Measurements from ENCODE around the gene PLCD3.
"Not testable (repeated sequence)": the region's sequence is repeated elsewhere in the genome, so short reads cannot be mapped to it uniquely, and the experiment has no call there.

Gene PLCD3

DNA sequence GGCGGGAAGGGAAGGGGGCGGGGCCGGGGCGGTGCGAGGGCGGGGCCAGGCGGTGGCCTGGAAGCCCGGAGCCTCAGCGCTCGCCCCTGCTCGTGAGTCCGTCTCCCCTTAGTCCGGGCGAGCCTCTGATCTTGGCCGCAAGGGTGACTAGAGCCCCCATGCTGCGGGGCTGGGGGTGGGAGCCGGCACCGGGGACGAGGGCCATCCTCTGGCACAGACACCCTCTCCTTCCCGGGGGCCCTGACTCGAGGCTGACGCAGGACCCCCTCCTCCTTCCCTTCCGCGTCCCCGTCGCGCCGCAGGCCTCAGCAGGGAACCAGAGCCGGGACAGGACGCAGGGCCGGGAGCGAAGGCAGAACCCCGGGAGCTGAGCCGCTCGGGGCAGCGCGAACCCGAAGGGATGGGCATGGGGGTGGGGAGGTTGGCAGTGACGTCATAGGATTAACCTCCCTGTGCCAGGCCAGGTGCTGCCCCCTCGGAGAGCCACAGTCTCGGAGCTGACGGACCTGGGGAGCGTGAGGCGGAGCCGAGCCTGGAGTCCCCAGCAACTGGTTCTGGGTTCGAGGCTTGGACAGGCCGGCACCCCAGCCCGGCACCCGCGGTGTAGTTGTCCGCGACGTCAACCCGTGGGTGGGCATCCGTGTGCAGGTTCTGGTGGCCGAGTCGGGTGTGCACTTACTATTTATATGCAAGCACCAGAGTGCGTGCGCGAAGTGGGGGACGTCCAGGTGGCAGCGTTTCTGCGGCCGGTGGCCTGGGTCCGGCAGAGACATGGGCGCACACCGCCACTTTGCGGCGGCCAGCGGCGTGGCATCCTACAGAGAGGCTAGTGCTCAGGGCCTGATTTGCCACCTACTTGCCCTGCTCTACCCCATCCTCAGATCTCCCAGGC lies 503 bp upstream of the PLCD3 start:
- no peak for FAIRE-seq

DNA sequence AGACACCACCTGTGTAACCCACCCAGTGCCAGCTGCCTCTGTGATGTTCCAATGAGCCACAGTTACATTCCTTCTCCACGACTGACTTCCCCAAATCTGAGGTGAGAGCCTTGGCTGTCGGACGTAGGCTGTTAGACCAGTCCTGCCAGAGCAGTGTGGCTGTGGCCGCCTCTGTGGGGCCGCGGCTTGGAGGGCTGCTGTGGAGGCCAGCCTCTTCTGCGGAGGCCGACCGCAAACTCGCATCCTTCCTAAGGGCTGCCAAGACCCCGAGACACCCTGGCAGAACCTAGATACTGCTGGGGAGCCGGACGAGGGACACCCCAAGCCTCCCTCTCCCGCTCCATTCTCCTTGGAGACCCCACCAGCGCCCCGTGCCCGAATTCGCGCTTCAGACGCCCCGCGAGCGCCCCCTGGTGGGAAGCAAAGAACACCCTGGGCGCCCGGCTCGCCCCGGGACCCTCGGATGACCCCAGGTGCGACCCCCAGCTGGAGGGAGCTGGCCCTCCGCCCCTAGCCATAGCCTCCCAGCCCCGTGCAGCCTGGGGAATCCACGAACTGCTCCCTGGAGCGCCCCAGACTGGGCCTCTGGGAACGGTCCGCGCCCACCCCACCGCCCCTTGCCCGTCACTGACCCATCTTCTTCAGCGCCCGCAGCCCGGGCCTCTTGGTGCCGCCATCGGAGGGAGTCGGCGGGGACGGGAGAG lies 547 bp downstream of the PLCD3 start:
- no peak for FAIRE-seq

DNA sequence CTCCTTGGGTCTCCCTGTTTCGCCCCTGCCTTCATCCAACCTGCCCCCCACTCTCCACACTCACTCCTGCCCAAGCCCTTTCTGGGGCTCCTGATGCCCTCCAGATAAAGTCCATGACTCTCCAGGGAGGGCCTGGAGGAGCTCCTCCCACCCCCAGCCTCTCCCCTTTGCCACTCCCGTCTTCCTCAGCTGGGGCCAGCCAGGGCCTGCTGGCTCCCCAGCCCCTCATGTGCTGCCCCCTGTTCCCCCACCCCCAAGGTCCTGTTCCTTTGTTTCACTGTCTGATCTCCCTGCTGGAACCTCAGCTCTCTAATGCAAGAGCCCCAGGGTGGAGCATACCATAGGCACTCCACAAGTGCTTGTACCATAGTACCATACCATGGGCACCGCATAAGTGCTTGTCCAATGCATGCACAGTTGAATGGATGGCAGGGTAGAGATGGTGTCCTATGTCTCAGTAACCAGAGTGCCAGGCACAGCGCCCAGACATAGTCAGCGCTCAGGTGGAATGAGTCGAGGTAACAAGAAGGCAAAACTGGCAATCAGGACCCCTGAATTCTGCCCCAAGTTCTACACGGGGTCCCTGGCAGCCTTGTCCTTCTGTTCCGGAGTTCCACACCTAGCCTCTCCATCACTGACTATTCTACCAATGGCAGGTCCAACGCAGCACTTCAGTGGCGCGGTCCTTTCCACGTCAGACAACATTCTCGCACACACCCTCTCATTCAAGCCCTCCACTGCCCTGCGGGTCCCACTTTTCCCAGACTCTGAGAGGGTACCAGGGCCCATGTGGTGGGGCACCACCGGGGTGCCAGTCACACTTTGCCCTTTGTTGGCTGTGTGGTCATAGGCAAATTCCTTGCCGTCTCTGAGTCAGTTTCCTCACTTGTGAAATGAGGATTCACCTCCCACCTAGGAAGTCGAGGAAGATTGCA lies 1.4 kb downstream of the PLCD3 start:
- no peak for FAIRE-seq

DNA sequence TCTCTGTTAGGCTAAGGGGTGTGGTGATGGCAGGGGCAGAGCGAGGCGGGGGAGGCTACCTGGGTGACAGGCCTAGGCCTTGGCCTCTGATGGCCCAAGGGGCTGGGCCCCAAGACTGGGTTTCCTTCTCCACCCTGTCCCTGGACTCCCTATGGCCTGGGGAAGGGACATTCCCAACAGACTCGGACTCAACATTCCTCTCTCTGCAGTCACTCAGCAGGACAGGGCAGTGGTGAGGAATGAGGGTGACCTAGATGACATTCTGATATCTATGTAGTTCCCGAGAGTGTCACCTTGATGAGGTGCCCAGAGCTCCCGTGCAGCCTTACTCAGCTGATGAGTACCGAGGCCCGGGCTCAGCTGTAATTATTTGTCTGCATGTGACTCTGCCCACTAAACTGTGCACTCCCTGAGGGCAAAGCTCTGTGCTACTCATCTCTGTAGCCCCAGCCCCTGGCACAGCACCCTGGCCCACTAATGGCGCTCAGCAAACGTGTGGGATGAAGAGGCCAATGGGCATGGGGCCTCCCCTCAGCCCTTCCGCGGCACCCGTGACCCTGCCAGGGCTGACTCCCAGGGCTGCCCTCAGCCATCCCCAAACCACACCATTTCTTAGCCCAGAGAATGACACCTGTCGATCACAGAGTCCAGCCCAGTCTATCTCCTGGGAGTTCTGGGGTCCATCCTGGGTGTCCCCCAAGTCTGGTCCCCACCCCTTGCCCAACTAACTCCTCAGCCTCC lies 2.2 kb downstream of the PLCD3 start:
- no peak for FAIRE-seq

DNA sequence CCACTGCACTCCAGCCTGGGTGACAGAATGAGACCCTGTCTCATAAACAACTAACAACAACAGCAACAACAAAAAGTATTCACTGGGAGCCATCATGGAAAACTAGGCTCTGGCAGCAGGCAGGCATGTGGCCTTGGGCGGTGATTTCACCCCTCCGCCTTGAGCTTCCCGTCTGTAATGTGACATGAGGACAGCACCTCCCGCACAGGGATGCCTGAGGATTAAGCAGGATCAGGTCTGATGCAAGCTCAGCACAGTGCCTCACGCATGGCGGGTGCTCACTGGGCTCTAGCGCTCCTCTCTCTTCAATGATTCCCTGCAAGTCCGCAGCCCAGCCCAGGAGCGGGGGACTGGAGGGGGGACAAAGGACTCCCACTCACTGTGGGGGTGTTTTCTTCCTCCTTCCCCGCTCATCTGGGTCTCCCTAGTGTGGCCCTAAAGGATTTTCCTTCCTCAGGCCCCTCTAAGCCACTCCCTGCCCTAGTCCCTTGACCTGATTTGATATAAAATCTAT lies 2.8 kb downstream of the PLCD3 start:
- FAIRE-seq: no peak

DNA sequence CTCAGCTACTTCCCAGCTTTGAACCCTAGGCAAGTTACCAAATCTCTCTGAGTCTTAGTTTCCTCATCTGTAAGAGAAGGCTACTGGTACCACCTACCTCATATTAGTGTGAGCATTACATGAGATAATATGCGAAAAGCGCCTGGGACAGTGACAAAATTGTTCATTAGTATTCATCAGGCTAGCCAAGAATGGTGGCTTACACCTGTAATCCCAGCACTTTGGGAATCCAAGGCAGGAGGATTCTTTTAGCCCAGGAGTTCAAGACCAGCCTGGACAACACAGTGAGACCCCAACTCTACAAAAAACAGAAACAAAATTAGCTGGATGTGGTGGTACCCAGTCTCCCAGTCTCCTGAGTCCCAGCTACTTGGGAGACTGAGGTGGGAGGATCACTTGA lies 3.3 kb downstream of the PLCD3 start:
- FAIRE-seq: no peak

DNA sequence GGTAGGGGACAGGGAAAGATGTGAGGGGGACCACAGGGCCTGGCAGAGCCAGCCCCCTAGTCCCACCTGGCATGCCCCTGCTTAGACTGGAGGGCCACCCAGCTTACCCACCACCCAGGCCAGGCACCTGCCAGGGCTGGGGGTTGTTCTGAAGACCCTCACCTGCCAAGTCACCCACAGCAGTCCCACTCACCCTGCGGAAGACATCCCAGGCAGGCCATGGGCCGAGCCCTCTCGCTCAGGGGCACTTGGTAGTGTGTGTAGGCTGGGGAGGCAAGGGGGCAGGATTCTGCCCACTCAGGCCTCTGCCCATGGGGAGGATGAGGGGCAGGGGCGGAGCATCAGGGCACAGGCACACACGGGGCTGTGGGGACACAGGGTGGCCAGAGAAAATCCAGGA lies 4.0 kb downstream of the PLCD3 start:
- FAIRE-seq: no peak

DNA sequence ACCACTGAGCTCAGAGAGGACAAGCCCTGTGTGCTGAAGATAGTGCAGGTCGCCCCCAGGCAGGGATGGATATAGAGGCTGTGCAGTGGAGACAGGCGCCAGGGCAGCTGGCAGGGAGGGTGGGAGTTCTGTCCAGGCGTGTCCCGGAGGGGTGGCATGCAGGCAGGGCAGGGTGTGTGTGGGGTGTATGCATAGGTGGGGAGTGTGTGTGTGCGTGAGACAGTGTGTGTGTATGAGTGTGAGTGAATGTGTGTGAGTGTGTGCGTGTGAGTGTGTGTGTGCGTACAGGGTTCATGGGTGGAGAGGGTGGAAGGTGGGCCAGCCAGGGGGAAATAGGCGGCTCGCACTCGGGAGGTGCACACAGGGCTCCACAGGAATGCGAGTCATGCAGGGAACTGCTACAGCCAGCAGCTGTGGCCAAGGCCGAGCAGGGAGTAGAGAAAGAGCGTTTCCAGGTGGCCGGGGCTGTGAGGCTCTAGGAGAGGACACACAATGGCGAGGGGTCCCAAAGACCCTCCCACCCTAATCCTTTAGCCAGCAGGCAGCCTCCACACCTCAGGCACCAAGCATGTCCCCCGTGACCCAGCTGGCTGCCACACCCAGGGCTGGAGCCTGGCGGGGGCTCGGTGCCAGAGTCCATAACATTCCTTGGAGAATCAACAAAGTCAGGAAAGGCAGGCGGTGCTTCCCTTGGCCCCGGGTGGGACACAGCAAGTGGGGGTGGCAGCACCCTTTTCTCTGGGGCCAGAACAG lies 4.6 kb downstream of the PLCD3 start:
- FAIRE-seq: no peak

DNA sequence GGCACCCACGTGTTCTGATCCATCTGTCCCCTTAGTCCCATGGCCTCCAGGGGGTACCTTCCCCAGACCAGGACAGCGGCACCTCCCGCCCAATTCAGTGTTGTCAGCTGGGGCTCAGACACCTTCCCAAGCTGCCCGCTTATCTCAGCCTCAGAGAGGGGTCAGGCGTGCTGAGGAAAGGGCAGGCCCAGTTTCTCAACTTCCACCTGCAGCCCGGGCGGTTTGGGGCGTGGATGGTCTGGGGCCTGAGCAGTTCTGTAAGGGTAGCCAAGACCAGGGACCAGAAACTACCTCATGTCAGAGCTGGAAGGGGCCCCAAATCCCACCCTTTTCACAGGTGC lies 5.1 kb downstream of the PLCD3 start:
- FAIRE-seq: no peak

DNA sequence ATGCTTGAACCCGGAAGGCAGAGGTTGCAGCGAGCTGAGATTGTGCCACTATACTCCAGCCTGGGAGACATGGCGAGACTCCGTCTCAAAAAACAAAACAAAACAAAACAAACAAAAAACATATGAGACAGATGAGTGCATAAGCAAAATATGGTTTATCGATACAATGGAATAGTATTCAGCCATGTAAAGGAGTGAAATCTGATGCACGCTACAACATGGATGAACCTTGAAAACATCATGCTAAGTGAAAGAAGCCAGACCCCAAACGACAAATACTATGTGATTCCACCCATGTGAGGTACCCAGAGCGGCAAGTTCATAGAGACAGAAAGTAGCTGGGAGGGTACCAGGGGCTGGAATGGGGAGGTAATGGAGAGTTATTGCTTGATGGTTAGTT lies 6.8 kb downstream of the PLCD3 start:
- no peak for FAIRE-seq

DNA sequence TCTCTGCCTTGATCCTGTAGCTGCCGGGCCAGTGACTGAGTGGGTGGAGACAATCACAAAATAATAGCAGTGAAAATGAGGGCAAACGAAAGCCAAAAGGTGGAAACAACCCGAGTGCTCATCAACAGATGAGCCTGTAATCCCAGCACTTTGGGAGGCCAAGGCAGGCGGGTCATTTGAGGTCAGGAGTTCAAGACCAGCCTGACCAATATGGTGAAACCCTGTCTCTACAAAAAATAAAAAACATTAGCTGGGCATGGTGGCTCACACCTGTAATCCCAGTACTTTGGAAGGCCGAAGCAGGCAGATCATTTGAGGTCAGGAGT lies 7.6 kb downstream of the PLCD3 start:
- not testable (repeated sequence) for FAIRE-seq

DNA sequence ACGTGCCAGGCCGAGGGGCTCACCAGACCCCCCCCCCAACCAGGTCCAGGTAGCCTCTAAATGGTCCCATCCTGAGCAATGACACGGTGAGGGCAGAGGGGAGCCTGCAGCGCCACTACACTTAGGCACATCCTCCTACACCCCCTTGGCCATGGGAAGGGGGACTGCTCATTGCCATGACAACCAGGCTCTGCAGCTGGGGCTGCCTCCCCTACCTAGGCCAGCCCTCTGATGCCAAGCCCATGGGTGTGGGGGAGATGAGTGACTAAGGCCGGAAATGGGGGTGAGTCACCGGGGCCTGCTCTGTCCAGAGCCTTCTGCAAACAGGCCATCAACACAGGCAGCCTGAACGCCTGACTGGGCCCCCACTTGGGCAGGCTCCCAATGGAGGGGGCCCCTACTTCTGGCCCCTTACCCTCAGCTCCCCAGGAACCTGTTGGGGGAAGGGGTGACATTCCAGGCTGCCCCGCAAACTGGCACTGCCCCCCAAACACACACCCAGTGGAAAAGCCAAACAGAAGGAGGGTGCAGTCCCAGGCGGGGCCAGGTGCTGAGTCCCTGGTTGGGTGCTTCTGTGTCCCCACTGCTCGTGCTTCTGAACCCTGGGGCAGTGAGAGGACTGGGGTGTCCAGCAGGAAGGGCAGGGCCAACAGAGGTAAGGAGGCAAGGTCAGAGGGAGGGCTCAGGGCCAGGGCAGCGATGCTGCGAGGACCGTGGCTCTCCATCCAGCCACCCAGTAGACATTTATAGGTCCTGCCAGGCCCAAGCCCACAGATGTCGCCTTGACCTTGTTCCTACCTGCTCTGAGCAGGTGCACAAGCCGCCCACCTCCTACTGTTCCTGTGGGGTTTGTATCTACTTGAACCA lies 8.2 kb downstream of the PLCD3 start:
- no peak for FAIRE-seq

DNA sequence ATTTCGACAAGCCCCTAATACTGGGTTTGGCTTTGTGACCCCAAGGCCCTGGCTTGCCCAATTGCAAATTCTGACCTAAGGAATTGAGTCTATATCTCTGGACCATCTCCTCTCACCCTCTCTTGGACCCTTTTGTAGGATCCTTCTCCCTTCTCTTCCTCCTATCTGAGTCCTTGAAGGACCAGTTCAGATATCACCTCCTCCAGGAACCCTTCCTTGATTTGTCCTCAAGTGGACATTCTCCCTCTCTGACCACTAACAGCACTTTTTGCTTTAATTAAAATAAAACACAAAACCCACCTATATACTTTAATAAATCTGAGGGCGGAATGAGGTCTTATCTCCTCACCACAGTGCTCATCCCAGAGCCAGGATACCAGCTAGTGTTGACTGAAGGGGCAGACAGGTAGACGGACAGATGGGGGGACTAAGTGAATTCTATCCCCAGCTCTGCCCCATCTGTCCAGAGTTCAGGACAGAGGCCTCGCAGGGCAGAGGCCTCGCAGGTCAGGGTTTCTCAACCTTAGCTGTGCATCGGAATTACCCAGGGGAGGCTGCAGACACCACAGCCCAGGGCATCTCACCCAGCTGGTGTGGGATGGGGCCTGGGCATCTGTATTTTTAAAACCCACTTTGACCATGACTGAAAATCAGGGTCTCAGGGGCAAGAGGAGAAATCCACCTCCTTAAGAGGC lies 9.1 kb downstream of the PLCD3 start:
- FAIRE-seq: no peak

DNA sequence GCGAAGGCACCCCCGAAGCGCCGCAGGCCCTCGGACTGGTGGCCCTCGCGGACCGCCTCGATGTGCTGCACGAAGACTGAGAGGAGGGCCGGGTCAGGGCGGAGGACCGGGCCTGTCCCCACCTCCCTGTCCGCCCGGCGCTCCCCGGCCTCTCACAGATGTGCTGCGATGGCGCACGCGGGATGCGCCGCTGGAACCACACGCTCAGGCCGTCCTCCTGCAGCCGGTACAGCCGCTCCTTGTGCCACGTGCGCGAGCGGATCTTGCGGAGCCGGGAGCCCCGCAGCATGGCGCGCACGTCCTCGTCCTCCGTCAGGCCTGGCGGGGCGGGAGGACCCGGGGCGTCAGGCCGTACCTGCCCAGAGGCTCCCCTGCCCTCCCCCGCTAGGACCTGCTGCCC lies 11.3 kb downstream of the PLCD3 start:
- FAIRE-seq: no peak

DNA sequence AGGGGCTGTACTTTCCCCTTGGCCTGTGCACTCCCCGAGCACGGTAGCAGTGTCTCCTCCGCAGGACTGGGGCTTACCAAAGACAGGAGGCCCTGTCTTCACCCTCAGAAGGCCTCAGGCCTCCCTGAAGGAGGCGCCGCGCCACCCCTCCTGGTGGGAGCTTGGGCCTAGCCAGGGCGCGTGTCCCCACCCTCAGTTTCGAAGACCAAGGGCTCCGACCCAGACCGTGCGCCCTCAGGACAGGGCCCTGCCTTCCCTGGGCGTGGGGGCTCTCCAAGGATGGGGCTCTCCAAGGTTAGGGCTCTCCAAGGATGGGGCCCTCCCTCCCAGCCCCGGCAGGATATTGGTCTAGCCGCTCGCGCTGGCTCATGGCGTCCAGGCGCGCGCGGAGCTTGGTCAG lies 11.8 kb downstream of the PLCD3 start:
- no peak for FAIRE-seq

DNA sequence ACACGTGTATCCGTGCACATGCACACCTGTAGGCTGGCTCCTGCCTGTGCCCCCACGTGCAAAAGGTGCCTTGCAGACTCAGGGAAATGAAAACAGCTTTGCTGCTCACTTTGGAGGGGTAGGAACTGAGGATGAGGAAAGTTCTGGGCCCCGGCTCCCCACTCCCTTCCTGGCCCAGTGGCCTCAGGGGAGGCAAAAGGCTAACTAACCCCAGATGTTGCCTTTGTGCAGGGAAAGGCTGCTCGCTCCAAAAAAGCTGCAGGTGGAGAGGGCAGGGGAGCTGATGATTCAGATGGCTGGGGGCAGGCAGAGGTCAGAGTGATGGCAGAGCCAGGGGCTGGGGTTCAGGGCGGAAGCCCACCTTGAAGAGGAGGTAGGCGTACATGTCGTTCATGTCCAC lies 12.4 kb downstream of the PLCD3 start:
- FAIRE-seq: no peak

DNA sequence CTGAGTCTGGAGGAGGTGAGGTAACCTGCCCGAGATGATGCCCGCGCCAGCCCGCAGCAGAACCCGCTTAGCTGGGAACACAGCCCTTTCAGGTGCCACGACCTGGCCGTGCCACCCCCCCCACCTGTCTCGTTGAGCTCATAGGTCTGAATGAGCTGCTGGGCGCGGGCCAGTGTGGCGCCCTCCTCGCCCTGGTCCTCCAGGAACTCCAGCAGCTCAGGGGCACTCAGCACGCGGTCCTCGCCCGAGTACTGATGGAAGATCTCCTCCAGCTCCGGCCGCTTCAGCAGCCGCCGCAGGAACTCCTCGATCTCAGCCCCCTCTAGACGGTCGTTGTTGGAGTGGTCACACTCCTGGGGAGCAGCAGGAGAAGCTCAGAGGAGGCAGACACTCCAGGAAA lies 13.6 kb downstream of the PLCD3 start:
- no peak for FAIRE-seq

DNA sequence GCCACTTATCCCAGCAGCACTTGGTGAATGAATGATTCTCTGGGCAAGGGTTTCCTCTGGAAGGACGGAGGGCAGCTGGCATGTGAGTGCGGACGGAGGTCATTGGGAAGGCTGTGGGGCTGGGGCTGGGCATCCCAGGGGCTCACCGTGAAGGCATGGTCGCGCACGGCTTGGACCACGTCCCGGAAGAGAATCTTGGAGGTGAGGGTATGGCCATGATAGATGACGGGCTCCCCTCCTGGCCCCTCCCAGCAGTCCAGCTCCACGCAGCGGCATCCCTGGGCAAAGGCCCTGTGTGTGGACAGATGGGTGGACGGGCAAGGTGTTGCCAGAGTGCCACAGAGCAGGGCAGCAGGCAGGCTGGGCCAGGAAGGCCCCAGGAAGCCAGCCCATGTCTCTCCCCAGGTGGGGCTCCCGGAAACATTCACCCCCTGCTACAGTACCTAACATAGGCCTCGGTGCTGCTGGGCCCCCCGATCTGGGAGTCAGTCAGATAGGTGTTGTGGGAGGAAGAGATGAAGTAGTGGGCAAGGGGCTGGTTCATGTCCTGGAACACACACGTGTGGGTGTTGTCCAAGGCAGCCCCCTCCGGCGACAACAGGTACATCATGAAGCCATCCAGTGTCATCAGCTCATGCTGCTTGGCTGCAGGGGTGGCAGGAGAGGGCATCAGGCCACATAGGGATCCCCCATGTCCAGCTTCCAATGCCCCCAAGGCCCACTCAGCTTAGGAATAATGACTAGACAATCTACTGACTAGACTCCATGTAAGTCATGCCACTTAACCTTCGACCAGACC lies 14.3 kb downstream of the PLCD3 start:
- no peak for FAIRE-seq

DNA sequence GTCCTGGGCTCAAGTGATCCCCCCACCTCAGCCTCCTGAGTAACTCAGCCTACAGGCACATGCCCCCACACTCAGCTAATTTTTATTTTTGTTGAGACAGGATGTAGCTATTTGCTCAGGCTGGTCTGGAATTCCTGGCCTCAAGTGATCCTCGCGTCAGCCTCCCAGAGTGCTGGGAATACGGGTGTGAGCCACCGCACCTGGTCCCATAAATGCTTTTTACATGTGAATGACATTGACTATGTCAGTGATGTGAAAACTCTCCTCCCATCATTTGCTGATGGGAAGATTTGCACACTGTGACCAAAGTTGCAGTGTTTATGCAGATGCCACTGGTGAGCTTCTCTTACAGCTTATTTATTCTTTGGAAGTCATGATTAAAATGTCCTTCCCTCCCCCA lies 15.0 kb downstream of the PLCD3 start:
- FAIRE-seq: no peak

Data from islet of Langerhans (tissue), 1 donor.